Skeletal muscle satellite cell (primary cell): ENCODE results near the gene CNOT2.
"Not testable (repeated sequence)": the region's sequence is repeated elsewhere in the genome, so short reads cannot be mapped to it uniquely, and the experiment has no call there.

Experiments used
- H3K27me3 ChIP-seq: 2 replicates; pipeline ENCODE4 v1.7.0; 2013; ENCODE audit warnings: low read length; ENCODE audit not compliant: control insufficient read depth, insufficient read depth
- H3K36me3 ChIP-seq: 2 replicates; pipeline ENCODE4 v1.7.0; 2013; ENCODE audit warnings: mild to moderate bottlenecking, control low read depth, low read length; ENCODE audit not compliant: insufficient read depth
- H3K4me1 ChIP-seq: 2 replicates; pipeline ENCODE4 v1.7.0; 2013; ENCODE audit warnings: low read length; ENCODE audit not compliant: control insufficient read depth, insufficient read depth
- H3K4me2 ChIP-seq: 2 replicates; pipeline ENCODE4 v1.7.0; 2013; ENCODE audit warnings: mild to moderate bottlenecking, low read length
- H3K4me3 ChIP-seq: 2 replicates; pipeline ENCODE4 v1.7.0; 2013; ENCODE audit warnings: low read length
- H3K9ac ChIP-seq: 2 replicates; pipeline ENCODE4 v1.7.0; 2013; ENCODE audit warnings: mild to moderate bottlenecking, low read depth, low read length, moderate library complexity
- H3K9me3 ChIP-seq: replicated peaks from 2 replicates; pipeline ENCODE4 v1.7.0; 2013; ENCODE audit warnings: mild to moderate bottlenecking, control low read depth, low read length

CNOT2 gene

GRCh38 chr12:70275045-70275444 is 31.8 kb downstream of the CNOT2 start:
- Histone ChIP-seq H3K36me3 (no peaks in the 10 kb centered on the region), H3K4me1 (no peaks in the 10 kb centered on the region), H3K9me3 (no peaks in the 10 kb centered on the region), H3K9ac (no peak overlapping the region), H3K4me2 (no peak overlapping the region), H3K4me3 (no peak overlapping the region), H3K27me3 (no peaks in the 10 kb centered on the region)

DNA sequence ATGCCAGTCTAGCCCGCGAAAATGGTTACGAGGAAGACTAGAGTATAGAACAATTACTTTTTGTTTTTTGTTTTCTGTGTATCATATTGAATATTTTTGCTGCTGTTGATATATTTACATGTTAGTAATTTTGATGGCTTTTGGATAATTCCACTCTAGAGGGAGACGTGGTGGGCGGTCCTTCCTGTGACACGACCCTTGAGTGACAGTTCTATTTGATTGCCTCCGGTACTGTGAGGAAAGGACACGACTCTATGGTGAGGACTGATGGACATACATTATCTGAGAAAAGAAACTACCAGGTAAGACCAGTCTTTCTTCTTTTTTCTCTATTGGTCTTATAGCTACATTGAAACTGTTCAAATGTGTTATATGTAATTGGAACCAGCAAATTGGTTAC is 34.7 kb downstream of the CNOT2 start:
- Histone ChIP-seq H3K27me3 (no peaks in the 10 kb centered on the region), H3K4me3 (no peak overlapping the region)

DNA sequence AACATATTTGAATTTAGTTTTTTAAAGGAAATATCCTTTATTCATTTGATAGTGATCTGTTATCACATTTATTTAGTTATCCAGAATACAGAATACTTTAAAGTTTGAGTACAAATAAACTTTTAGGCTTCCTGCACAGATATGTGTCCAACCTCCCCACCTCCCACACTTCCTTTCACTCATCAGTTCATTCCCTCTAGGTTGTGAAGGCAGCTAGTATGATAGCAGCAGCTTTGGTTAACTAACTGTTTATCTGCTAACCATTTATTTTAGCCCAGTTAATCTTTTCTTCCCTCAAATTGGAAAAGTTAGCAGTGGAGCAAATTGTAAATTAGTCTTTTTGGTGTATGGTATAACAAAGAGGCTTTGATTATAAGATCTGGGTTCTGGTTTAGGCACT is 35.7 kb downstream of the CNOT2 start:
- H3K9me3 ChIP-seq = no peaks in the 10 kb centered on the region
- no peak overlapping the region for H3K4me2 ChIP-seq
- H3K36me3 ChIP-seq = no peaks in the 10 kb centered on the region
- H3K27me3 ChIP-seq = no peaks in the 10 kb centered on the region
- H3K4me3 ChIP-seq = no peak overlapping the region
- H3K9ac ChIP-seq = no peak overlapping the region
- H3K4me1 ChIP-seq = no peaks in the 10 kb centered on the region

More for the DNA sequence above, 34.7 kb downstream of the CNOT2 start:
- H3K4me2 ChIP-seq = no peak overlapping the region
- H3K4me1 ChIP-seq = no peaks in the 10 kb centered on the region
- no peaks in the 10 kb centered on the region for H3K9me3 ChIP-seq
- no peaks in the 10 kb centered on the region for H3K36me3 ChIP-seq
- no peak overlapping the region for H3K9ac ChIP-seq

DNA sequence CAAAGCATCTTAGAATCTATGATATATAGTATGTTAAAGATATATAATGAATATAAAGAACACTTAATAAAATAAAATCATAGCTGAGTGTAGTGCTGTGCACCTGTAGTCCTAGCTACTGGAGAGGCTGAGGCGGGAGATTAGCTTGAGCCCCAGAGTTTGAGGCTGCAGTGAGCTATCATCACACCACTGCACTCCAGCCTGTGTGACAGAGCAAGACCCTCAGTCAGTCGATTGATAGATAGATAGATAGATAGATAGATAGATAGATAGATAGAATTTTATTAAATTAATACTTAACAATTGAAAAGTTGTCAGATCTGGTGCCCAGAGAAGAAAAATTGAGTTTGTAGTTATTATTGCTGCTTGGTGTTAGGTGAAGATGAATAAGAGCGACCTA is 40.0 kb downstream of the CNOT2 start:
- H3K36me3 ChIP-seq = peaks cover 8% of the 10 kb centered on the region

DNA sequence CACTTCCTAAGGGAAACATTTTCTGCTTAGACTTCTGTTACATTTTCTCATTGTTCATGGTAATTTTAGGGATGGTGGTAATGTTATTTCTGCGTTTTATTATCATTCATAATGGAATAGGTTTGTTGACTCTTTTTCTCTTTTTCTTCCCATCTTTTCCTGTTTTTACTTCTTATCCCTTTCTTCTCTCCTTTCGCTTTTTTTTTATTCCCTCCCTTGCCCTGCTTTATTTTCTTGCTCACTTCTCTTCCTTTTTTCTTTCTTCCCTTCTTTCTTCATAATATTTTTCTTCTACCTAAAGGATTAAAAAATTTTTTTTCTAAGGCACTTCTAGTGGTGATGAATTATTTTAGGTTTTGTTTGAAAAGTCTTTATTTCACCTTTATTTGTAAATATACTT is 45.6 kb downstream of the CNOT2 start:
- no peak overlapping the region for H3K4me2 ChIP-seq
- no peak overlapping the region for H3K4me3 ChIP-seq
- H3K4me1 ChIP-seq = no peaks in the 10 kb centered on the region
- no peaks in the 10 kb centered on the region for H3K9me3 ChIP-seq
- no peaks in the 10 kb centered on the region for H3K27me3 ChIP-seq
- no peak overlapping the region for H3K9ac ChIP-seq
- peaks cover 13% of the 10 kb centered on the region for H3K36me3 ChIP-seq

More for the DNA sequence above, 40.0 kb downstream of the CNOT2 start:
- no peaks in the 10 kb centered on the region for H3K27me3 ChIP-seq
- no peaks in the 10 kb centered on the region for H3K4me1 ChIP-seq
- no peak overlapping the region for H3K9ac ChIP-seq
- no peak overlapping the region for H3K4me2 ChIP-seq
- H3K4me3 ChIP-seq = no peak overlapping the region
- H3K9me3 ChIP-seq = no peaks in the 10 kb centered on the region

DNA sequence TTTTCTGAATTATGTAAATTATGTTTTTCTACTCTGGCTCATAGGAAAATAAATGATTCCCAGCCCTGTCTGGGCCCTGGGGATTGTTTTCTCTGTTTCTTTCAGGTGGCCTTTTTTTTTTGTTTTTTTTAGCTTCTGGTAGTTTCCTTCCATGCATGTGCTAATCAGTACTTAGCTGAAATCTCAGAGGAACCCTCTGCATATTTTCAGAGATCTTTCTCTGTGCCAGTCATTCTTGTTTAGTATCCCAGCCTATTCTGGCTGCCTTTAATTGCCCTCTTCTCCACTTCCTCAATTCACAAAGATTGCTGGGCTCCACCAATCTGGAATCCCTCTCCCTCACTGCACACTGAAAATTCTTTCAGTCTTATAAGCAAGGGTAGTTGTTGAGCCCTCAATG is 46.9 kb downstream of the CNOT2 start:
- Histone ChIP-seq H3K4me3 (no peak overlapping the region), H3K36me3 (peaks cover 17% of the 10 kb centered on the region), H3K9ac (no peak overlapping the region), H3K4me2 (no peak overlapping the region), H3K27me3 (no peaks in the 10 kb centered on the region), H3K9me3 (no peaks in the 10 kb centered on the region), H3K4me1 (no peaks in the 10 kb centered on the region)

DNA sequence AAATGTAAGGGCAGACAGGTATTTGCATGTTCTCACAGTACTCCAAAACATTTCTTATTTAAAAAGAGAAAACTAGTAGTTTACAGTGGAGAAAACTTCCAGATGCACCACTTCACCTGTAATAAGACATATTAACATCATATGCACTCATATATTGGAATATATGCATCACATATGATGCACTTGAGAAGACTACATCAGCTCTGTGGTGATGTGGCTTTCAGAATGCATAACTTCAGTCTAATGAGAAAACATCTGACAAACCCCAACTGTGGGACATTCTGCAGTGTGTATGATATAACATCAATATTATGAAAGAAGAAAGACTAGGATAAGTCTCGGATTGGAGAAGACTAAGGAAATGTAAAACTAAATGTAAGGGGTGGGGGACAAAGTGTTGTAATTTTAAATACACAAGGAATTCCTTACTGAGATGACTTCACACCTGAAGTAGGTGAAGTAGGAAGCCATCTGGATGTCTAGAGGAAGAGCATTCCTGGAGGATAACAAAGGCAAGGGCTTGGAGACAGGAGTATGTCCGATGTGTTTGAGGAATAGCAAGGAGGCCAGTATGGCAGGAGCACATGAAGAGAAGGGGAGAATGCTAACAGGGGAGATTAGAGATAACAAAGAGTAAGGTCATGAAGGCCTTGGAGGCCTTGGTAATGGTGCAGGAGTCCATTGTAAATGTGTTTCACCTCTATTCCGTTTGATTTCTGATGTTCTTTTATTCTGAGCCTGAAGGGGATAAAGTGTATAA is 49.0 kb downstream of the CNOT2 start:
- Histone ChIP-seq H3K9ac (no peak overlapping the region), H3K9me3 (no peaks in the 10 kb centered on the region), H3K36me3 (peaks cover 14% of the 10 kb centered on the region), H3K4me3 (no peak overlapping the region), H3K27me3 (no peaks in the 10 kb centered on the region), H3K4me2 (no peak overlapping the region), H3K4me1 (no peaks in the 10 kb centered on the region)

DNA sequence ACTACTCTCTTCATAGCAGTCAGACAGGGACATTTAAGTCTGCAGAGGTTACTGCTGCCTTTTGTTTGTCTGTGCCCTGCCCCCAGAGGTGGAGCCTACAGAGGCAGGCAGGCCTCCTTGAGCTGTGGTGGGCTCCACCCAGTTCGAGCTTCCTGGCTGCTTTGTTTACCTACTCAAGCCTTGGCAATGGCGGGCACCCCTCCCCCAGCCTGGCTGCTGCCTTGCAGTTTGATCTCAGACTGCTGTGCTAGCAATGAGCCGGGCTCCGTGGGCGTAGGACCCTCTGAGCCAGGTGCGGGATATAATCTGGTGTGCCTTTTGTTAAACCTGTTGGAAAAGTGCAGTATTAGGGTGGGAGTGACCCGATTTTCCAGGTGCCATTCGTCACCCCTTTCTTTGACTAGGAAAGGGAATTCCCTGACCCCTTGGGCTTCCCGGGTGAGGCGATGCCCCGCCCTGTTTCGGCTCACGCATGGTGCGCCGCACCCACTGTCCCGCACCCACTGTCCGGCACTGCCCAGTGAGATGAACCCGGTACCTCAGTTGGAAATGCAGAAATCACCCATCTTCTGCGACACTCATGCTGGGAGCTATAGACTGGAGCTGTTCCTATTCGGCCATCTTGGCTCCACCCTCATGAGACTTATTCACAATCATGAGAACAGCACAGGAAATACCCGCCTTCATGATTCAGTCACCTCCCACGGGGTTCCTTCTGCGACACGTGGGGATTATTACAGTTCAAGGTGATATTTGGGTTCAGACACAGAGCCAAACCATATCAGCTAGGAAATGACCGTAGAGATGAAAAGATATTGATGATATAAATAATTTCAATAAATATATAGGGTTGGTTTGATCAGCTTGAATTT is 61.7 kb downstream of the CNOT2 start:
- H3K27me3 ChIP-seq, H3K9me3 ChIP-seq, H3K36me3 ChIP-seq, H3K4me3 ChIP-seq, H3K9ac ChIP-seq, H3K4me1 ChIP-seq, H3K4me2 ChIP-seq: not testable (repeated sequence)

DNA sequence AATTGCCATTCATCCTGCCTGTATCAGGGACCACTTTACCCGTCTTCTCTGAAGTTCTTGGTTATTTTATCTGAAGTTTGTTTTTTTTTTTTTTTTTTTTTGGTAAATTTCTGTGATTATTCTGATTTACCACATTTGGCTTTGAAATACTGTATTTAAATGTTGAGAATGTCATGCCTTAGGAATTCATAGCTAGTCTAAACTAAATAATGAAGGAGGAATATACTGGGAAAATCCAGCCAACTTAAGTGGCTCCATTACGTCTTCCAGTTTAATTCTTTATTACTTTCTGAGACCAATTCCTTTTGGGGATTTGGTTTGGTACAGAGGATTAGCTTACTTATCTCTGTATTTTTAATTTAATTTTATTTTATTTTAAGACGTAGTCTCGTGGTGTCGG is 62.6 kb downstream of the CNOT2 start:
- Histone ChIP-seq H3K4me2 (no peak overlapping the region), H3K36me3 (peaks cover 7% of the 10 kb centered on the region), H3K9ac (no peak overlapping the region), H3K27me3 (no peaks in the 10 kb centered on the region), H3K9me3 (no peaks in the 10 kb centered on the region), H3K4me3 (no peak overlapping the region), H3K4me1 (peaks cover 5% of the 10 kb centered on the region)

- no peak overlapping the region for H3K9ac ChIP-seq
- no peak overlapping the region for H3K4me3 ChIP-seq
- H3K27me3 ChIP-seq = no peaks in the 10 kb centered on the region
- H3K36me3 ChIP-seq = peaks cover 7% of the 10 kb centered on the region
- peaks cover 5% of the 10 kb centered on the region for H3K4me1 ChIP-seq
- no peak overlapping the region for H3K4me2 ChIP-seq
- no peaks in the 10 kb centered on the region for H3K9me3 ChIP-seq
Measured at GRCh38 chr12:70306676-70307075, 63.4 kb downstream of the CNOT2 start.

DNA sequence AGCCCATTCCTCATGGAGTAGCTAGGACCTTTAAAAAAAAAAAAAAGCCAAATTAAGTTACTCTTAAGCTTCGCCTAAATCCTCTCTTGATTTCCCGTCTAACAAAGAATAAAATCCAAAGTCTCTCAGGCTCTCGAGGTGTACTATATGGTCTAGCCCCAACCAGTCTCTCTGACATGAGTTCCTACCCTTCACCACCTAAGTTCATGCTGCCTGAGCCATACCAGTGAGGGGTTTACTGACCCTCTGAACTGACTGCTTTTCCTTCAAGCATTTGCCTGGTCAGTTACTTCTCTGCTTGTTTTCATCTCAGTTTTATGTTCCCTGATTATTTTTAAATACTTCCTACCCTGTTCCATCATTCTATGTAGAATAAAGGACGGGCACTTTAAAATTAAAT is 64.6 kb downstream of the CNOT2 start:
- no peak overlapping the region for H3K4me3 ChIP-seq
- H3K4me2 ChIP-seq = no peak overlapping the region
- H3K9ac ChIP-seq = no peak overlapping the region
- peaks cover 5% of the 10 kb centered on the region for H3K4me1 ChIP-seq
- H3K9me3 ChIP-seq = no peaks in the 10 kb centered on the region
- peaks cover 7% of the 10 kb centered on the region for H3K36me3 ChIP-seq
- no peaks in the 10 kb centered on the region for H3K27me3 ChIP-seq
